ENCODE data around the gene SAP30. TPM values are rescaled to one million over a fixed set of nuclear protein-coding genes. Genes with fewer than 3 reads are reported as not detected.
A peak's percentile ranks its signal among the peaks of the same experiment; 100 is the strongest.

SAP30 gene
- 11.6 and 17.0 TPM in 2 replicates for total RNA-seq

DNA sequence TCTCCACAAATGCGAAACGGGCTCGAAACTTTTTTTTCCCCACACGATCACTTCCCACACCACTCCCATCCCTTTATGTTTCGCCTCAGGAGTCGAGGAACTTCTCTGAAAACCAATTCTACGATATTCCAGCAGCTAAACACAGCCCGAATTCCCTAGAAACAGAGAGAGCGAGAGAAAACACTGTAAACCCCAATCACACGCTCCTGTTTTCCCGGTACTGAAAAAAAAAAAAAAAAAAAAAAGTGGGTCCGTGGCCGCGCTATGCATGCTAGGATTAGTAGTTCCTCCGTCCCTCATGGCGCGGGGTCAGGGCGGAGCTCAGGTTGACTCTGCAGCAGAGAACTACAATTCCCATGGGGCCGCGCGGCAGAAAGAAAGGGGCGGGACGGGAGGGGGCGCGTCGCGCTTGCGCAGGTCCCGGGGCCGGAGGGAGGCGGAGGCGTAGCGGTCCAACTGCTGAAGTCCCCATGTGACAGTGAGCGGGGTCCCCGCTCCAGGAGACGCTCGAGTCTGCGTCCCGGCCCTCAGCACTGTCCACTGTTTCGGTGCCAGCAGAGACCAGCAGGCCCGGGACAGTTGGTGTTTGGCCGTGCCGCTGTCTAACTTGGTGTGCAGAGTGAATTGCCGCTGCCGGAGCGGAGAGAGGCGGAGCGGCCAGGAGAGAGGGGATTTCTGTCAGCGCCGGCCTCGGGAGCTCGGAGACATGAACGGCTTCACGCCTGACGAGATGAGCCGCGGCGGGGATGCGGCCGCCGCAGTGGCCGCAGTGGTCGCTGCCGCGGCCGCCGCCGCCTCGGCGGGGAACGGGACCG lies at the start of gene SAP30:
TSS of gene SAP30 (plus strand) at position 478 of the 815 bp plus-strand sequence. CDS start at position 707, 229 bp downstream.
- Histone ChIP-seq H3K4me3 (ENCODE audit: low read depth, low read length) (peak within 1 kb of the TSS; percentile 91), H3K36me3 (ENCODE audit: control insufficient read depth, insufficient read depth, low read length) (no peaks in the 10 kb centered on the region), H3K27me3 (ENCODE audit: control insufficient read depth, insufficient read depth, low read length) (no peaks in the 10 kb centered on the region)
- peak; percentile 85 for DNase-seq (ENCODE audit: low read depth)
- TF ChIP-seq, protein P1, sequence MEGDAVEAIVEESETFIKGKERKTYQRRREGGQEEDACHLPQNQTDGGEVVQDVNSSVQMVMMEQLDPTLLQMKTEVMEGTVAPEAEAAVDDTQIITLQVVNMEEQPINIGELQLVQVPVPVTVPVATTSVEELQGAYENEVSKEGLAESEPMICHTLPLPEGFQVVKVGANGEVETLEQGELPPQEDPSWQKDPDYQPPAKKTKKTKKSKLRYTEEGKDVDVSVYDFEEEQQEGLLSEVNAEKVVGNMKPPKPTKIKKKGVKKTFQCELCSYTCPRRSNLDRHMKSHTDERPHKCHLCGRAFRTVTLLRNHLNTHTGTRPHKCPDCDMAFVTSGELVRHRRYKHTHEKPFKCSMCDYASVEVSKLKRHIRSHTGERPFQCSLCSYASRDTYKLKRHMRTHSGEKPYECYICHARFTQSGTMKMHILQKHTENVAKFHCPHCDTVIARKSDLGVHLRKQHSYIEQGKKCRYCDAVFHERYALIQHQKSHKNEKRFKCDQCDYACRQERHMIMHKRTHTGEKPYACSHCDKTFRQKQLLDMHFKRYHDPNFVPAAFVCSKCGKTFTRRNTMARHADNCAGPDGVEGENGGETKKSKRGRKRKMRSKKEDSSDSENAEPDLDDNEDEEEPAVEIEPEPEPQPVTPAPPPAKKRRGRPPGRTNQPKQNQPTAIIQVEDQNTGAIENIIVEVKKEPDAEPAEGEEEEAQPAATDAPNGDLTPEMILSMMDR (IDR thresholded peaks at IDR 0.05; ENCODE audit: insufficient read depth, low read length, poor library complexity, severe bottlenecking), result no peak

- TF ChIP-seq, protein P1 (IDR thresholded peaks at IDR 0.05; ENCODE audit: insufficient read depth, low read length, poor library complexity, severe bottlenecking), result no peak
Observed at GRCh38 chr4:173325007-173325736, 45.6 kb upstream of the SAP30 start.

GRCh38 chr4:173328236-173328901 lies 42.4 kb upstream of the SAP30 start:
- no peaks in the 10 kb centered on the region for H3K36me3 ChIP-seq (ENCODE audit: control insufficient read depth, insufficient read depth, low read length)
- TF ChIP-seq, protein P1 (IDR thresholded peaks at IDR 0.05; ENCODE audit: insufficient read depth, low read length, poor library complexity, severe bottlenecking), result no peak
- H3K4me3 ChIP-seq (ENCODE audit: low read depth, low read length), result no peak overlapping the region
- H3K27me3 ChIP-seq (ENCODE audit: control insufficient read depth, insufficient read depth, low read length), result no peaks in the 10 kb centered on the region
- no peak for DNase-seq (ENCODE audit: low read depth)

More at GRCh38 chr4:173325007-173325736, 45.6 kb upstream of the SAP30 start:
- Histone ChIP-seq H3K27me3 (ENCODE audit: control insufficient read depth, insufficient read depth, low read length) (no peaks in the 10 kb centered on the region), H3K4me3 (ENCODE audit: low read depth, low read length) (no peak overlapping the region), H3K36me3 (ENCODE audit: control insufficient read depth, insufficient read depth, low read length) (no peaks in the 10 kb centered on the region)
- DNase-seq (ENCODE audit: low read depth), result no peak

DNA sequence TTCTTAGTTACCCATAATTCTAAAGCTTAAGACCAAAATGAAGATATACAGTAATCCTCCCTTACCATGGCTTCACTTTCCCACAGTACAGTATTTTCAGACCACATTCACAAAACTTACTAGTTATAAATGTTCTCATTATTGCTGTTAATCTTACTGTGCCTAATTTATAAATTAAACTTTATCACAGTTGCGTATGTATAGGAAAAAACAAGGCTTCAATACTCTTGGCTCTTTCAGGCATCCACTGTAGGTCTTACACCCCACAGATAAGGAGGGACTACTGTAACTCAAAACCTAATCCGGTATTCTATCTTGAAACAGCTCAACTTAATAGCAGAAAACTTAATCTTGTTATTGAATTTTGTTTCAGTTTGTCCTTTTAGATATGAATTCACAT lies 40.2 kb upstream of the SAP30 start:
- DNase-seq (ENCODE audit: low read depth), result no peak
- Histone ChIP-seq H3K27me3 (ENCODE audit: control insufficient read depth, insufficient read depth, low read length) (no peaks in the 10 kb centered on the region), H3K4me3 (ENCODE audit: low read depth, low read length) (no peak overlapping the region), H3K36me3 (ENCODE audit: control insufficient read depth, insufficient read depth, low read length) (no peaks in the 10 kb centered on the region)
- TF ChIP-seq, protein P1 (IDR thresholded peaks at IDR 0.05; ENCODE audit: insufficient read depth, low read length, poor library complexity, severe bottlenecking), result no peak

DNA sequence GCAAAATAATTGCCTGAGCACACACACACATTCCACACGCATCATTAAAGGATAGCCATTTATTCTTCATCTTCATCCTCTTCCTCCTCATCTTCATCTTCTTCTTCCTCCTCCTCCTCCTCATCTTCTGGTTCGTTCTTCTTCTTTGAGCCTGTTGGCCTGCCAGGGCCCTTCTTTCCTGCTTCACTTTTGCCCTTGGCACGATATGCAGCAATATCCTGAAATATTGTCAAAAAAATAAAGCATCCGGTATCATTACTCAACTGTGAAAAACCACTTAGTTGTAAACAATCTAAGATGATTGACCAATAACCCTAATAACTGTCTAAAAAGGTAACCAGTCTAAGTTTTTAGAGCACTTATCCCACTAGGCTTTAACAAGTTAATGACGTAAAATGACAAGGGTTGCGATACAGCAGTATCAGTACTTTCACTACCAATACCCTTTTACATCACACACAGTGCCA lies 38.7 kb upstream of the SAP30 start:
- DNase-seq (ENCODE audit: low read depth), result no peak
- no peaks in the 10 kb centered on the region for H3K27me3 ChIP-seq (ENCODE audit: control insufficient read depth, insufficient read depth, low read length)
- TF ChIP-seq, protein P1 (IDR thresholded peaks at IDR 0.05; ENCODE audit: insufficient read depth, low read length, poor library complexity, severe bottlenecking), result no peak
- no peaks in the 10 kb centered on the region for H3K36me3 ChIP-seq (ENCODE audit: control insufficient read depth, insufficient read depth, low read length)
- peak overlapping the region; percentile 95 for H3K4me3 ChIP-seq (ENCODE audit: low read depth, low read length)
